ENCODE measurements around the gene MAPK12.

The MAPK12 gene

GRCh38 chr22:50243685-50244419 lies 17.6 kb downstream of the MAPK12 start:
- peak overlapping the region; percentile 97 for H3K4me3 Mint-ChIP-seq
- intact Hi-C loops (cut with micrococcal nuclease): loop anchor here (2.0 to 5.0 kb wide), 2 partner anchors 99 to 253 kb away; partner anchors contain the start of gene PPP6R2
- peaks cover 61% of the 10 kb centered on the region for H3K4me1 Mint-ChIP-seq (ENCODE audit: low read depth)
- H3K27ac Mint-ChIP-seq: peak overlapping the region; percentile 94
- no peaks in the 10 kb centered on the region for H3K9me3 Mint-ChIP-seq
- H3K27me3 Mint-ChIP-seq: no peaks in the 10 kb centered on the region
- peaks cover 63% of the 10 kb centered on the region for H3K36me3 Mint-ChIP-seq (ENCODE audit: low read depth)

DNA sequence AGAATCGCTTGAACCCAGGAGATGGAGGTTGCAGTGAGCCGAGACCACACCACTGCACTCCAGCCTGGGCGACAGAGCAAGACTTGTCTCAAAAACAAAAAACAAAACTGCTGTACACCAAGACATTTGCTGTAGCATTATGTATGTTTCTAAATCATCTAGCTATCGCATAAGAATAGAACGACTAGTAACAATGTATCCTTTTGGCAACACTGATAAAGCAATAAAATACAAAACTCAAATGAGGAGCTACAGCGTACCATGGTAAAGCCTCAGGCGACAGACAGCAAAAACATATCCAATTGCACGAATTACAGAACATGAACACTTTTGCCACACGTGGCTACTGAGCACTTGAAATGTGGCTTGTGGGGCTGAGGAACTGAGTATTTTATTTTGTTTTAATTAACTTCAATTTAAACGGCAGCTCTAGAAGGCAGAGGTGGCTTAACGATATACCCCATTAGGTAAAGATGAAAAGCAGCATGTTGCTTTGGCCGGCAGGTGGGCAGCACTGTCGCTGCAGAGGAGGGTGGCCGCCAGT lies 19.0 kb downstream of the MAPK12 start:
- no peak overlapping the region for H3K27ac Mint-ChIP-seq

DNA sequence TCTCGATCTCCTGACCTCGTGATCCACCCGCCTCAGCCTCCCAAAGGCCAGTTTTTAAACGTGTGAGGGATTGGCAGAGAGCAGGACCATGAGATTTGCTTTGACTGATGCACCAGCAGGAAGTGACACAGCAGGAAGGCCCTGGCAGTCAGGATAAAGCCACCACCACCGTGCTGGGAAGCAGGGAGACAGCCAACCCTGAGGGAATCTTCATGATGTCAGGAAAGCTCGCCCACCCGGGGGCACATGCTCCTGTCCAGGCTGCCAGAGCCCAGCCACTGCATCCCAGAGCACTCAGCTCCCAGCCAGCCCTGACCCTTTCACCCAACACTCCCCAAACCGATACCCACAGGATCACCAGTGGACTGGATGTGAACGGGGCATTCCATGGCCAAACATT lies 22.7 kb downstream of the MAPK12 start:
- H3K4me1 Mint-ChIP-seq (ENCODE audit: low read depth): peaks cover 25% of the 10 kb centered on the region
- intact Hi-C loops (cut with micrococcal nuclease): no loop called here
- no peak overlapping the region for H3K4me3 Mint-ChIP-seq
- no peaks in the 10 kb centered on the region for H3K27me3 Mint-ChIP-seq
- H3K27ac Mint-ChIP-seq: no peak overlapping the region
- no peaks in the 10 kb centered on the region for H3K9me3 Mint-ChIP-seq
- peaks cover 64% of the 10 kb centered on the region for H3K36me3 Mint-ChIP-seq (ENCODE audit: low read depth)

More for the DNA sequence above, 19.0 kb downstream of the MAPK12 start:
- intact Hi-C loops (cut with micrococcal nuclease): loop anchor here (5.0 kb wide), 1 partner anchor 255 kb away; no protein-coding TSS in a partner anchor
- Mint-ChIP-seq H3K4me3 (peak overlapping the region; percentile 97), H3K36me3 (ENCODE audit: low read depth) (peaks cover 62% of the 10 kb centered on the region), H3K4me1 (ENCODE audit: low read depth) (peaks cover 53% of the 10 kb centered on the region), H3K9me3 (no peaks in the 10 kb centered on the region), H3K27me3 (no peaks in the 10 kb centered on the region)

- Mint-ChIP-seq H3K27ac (no peak overlapping the region), H3K36me3 (ENCODE audit: low read depth) (peaks cover 83% of the 10 kb centered on the region), H3K4me3 (no peak overlapping the region), H3K9me3 (no peaks in the 10 kb centered on the region), H3K4me1 (ENCODE audit: low read depth) (peaks cover 8% of the 10 kb centered on the region), H3K27me3 (no peaks in the 10 kb centered on the region)
- intact Hi-C loops (cut with micrococcal nuclease): no loop called here
Measured at GRCh38 chr22:50236731-50237409, 24.6 kb downstream of the MAPK12 start.

DNA sequence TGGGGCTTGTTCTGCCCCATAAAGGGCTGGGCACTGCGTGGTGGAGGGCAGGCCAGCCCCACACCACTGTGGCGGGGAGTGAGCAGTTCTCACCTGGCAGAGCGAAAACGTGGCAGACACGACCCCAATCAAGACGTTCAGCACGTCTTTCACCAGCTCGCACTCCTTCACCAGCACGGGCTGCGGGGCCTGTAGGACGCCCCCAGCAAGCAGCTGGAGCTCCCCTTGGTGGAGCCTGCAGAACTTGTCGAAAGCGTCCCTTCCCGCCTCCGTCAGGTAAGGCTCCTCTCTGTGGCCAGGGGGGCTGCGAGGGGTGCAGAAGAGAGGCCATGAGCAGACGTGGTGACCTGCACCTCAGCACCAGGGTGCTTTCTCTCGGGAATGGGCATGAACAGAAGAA lies 28.3 kb downstream of the MAPK12 start:
- no peak overlapping the region for H3K27ac Mint-ChIP-seq
- peaks cover 91% of the 10 kb centered on the region for H3K36me3 Mint-ChIP-seq (ENCODE audit: low read depth)
- H3K4me3 Mint-ChIP-seq: no peak overlapping the region
- no peaks in the 10 kb centered on the region for H3K9me3 Mint-ChIP-seq
- H3K27me3 Mint-ChIP-seq: no peaks in the 10 kb centered on the region
- H3K4me1 Mint-ChIP-seq (ENCODE audit: low read depth): no peaks in the 10 kb centered on the region
- intact Hi-C loops (cut with micrococcal nuclease): no loop called here

GRCh38 chr22:50232481-50233151 lies 28.9 kb downstream of the MAPK12 start:
- Mint-ChIP-seq H3K36me3 (ENCODE audit: low read depth) (peaks cover 91% of the 10 kb centered on the region), H3K27ac (no peak overlapping the region), H3K4me1 (ENCODE audit: low read depth) (no peaks in the 10 kb centered on the region), H3K4me3 (no peak overlapping the region), H3K27me3 (no peaks in the 10 kb centered on the region), H3K9me3 (no peaks in the 10 kb centered on the region)
- intact Hi-C loops (cut with micrococcal nuclease): no loop called here

GRCh38 chr22:50229370-50229769 lies 32.1 kb downstream of the MAPK12 start:
- intact Hi-C loops (cut with micrococcal nuclease): no loop called here
- no peaks in the 10 kb centered on the region for H3K27me3 Mint-ChIP-seq
- no peak overlapping the region for H3K4me3 Mint-ChIP-seq
- no peaks in the 10 kb centered on the region for H3K9me3 Mint-ChIP-seq
- H3K27ac Mint-ChIP-seq: no peak overlapping the region
- H3K36me3 Mint-ChIP-seq (ENCODE audit: low read depth): peaks cover 95% of the 10 kb centered on the region
- no peaks in the 10 kb centered on the region for H3K4me1 Mint-ChIP-seq (ENCODE audit: low read depth)

- Mint-ChIP-seq H3K9me3 (no peaks in the 10 kb centered on the region), H3K27ac (no peak overlapping the region), H3K36me3 (ENCODE audit: low read depth) (peaks cover 95% of the 10 kb centered on the region), H3K4me3 (no peak overlapping the region), H3K27me3 (no peaks in the 10 kb centered on the region), H3K4me1 (ENCODE audit: low read depth) (no peaks in the 10 kb centered on the region)
- intact Hi-C loops (cut with micrococcal nuclease): no loop called here
Measured at GRCh38 chr22:50228366-50228765, 33.1 kb downstream of the MAPK12 start.

DNA sequence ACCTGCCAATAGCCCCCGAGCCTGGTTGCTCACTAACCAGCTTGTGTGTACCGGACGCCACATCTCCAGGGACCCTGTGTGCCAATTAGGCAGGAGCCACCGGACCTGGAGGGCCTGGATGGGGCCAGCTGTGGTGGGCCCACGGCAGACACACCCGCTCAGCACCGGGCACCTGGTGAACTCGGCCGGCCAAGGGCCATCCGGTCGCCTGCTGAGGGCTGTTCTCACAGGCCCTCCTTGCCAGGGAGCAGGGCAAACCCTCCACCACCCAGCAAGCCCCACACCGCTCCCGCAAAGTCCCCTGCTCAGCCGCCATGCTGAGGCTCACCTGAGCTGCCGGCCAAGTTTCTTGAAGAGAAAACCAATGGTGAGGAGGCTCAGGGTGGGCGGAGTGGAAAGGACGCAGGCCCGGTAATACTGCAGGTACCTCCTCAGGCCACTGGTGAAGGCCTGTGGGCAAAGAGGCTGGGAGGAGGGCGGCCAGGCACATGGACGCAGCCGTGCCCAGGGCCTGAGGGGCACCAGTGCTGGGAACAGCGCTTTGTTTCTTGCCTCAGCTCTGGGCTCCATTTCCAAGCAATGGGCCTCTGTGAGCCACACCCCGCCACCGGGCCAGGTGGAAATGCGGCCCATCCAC lies 33.8 kb downstream of the MAPK12 start:
- Mint-ChIP-seq H3K4me3 (no peak overlapping the region), H3K36me3 (ENCODE audit: low read depth) (peaks cover 95% of the 10 kb centered on the region), H3K9me3 (no peaks in the 10 kb centered on the region), H3K27me3 (no peaks in the 10 kb centered on the region), H3K27ac (no peak overlapping the region), H3K4me1 (ENCODE audit: low read depth) (no peaks in the 10 kb centered on the region)
- intact Hi-C loops (cut with micrococcal nuclease): no loop called here

GRCh38 chr22:50226875-50227165 lies 34.7 kb downstream of the MAPK12 start:
- H3K4me3 Mint-ChIP-seq: no peak overlapping the region
- no peak overlapping the region for H3K27ac Mint-ChIP-seq
- H3K9me3 Mint-ChIP-seq: no peaks in the 10 kb centered on the region
- H3K36me3 Mint-ChIP-seq (ENCODE audit: low read depth): peaks cover 95% of the 10 kb centered on the region
- no peaks in the 10 kb centered on the region for H3K27me3 Mint-ChIP-seq
- H3K4me1 Mint-ChIP-seq (ENCODE audit: low read depth): no peaks in the 10 kb centered on the region
- intact Hi-C loops (cut with micrococcal nuclease): no loop called here

- H3K36me3 Mint-ChIP-seq (ENCODE audit: low read depth): peaks cover 95% of the 10 kb centered on the region
- H3K9me3 Mint-ChIP-seq: no peaks in the 10 kb centered on the region
- no peak overlapping the region for H3K4me3 Mint-ChIP-seq
- H3K4me1 Mint-ChIP-seq (ENCODE audit: low read depth): no peaks in the 10 kb centered on the region
- no peaks in the 10 kb centered on the region for H3K27me3 Mint-ChIP-seq
- intact Hi-C loops (cut with micrococcal nuclease): no loop called here
- H3K27ac Mint-ChIP-seq: no peak overlapping the region
Measured at GRCh38 chr22:50226063-50226874, 35.2 kb downstream of the MAPK12 start.

DNA sequence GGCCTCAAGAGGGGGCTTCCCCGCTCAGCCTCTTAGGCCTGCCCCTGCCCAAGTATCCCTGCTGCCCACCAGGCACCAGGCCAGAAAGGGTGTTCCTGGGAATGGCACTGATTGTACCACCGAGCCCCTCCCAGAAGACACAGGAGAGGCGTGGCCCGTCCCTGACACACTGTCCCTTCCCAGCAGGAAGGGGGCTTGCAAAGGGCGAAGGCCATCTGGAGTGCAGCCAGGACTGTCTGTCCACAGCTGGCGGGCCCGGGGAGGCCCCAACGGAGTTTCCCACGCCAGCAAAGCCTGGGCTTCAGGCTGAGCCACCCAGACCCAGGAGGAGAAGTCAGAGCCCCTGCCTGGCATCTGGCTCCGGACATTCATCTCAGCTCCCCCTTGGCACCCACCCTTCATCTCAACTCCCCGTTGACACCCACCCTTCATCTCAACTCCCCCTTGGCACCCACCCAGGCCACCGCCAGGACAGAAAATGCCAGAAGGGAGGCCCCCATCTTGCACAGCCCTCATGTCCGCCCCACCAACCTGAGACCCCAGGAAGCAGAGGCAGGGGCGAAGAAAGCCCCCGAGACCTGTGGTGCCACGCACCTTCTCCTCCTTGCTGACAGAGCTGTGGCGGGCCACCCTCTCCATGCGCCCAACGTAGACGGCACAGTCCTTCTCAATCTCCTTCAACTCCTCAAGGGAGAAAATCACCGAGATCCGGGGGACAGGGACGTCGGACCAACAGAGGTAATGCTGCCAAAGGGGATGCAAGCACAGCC lies 36.1 kb downstream of the MAPK12 start:
- Mint-ChIP-seq H3K36me3 (ENCODE audit: low read depth) (peaks cover 97% of the 10 kb centered on the region), H3K27me3 (no peaks in the 10 kb centered on the region), H3K27ac (no peak overlapping the region), H3K9me3 (no peaks in the 10 kb centered on the region), H3K4me3 (no peak overlapping the region), H3K4me1 (ENCODE audit: low read depth) (no peaks in the 10 kb centered on the region)
- intact Hi-C loops (cut with micrococcal nuclease): no loop called here

GRCh38 chr22:50224071-50224470 lies 37.4 kb downstream of the MAPK12 start:
- Mint-ChIP-seq H3K9me3 (no peaks in the 10 kb centered on the region), H3K27me3 (no peaks in the 10 kb centered on the region), H3K27ac (no peak overlapping the region), H3K4me1 (ENCODE audit: low read depth) (peaks cover 9% of the 10 kb centered on the region), H3K36me3 (ENCODE audit: low read depth) (peaks cover 99% of the 10 kb centered on the region), H3K4me3 (no peak overlapping the region)
- intact Hi-C loops (cut with micrococcal nuclease): no loop called here
